DND-41 (cell line): ENCODE results near the gene TMEM59L.

ENCODE experiments used
- CTCF ChIP-seq: IDR thresholded peaks from 2 replicates; pipeline ENCODE4 v1.5.1; 2012; ENCODE audit warnings: borderline replicate concordance, low read length, moderate library complexity, mild to moderate bottlenecking; ENCODE audit not compliant: poor library complexity, severe bottlenecking; ENCODE audit errors: extremely low read depth
- EZH2 ChIP-seq: IDR thresholded peaks from 3 replicates; pipeline ENCODE4 v1.6.1; 2012; ENCODE audit warnings: borderline replicate concordance, low read depth, mild to moderate bottlenecking, moderate library complexity, low read length, inconsistent platforms; ENCODE audit not compliant: severe bottlenecking

GRCh38 chr19:18654469-18654868, 41.8 kb downstream of the TMEM59L start:
- TF ChIP-seq CTCF (no peak), EZH2 (no peak)
